GM21825 (cell line): Measurements from ENCODE around the gene DNAH6.
"Not testable (repeated sequence)": the region's sequence is repeated elsewhere in the genome, so short reads cannot be mapped to it uniquely, and the experiment has no call there.

Experiments
- ATAC-seq: cut with Tn5 transposase; IDR thresholded peaks from one replicate; pipeline ENCODE4 v1.9.1; 2021; ENCODE audit warnings: mild to moderate bottlenecking, moderate library complexity; ENCODE audit not compliant: unreplicated experiment

Gene DNAH6

GRCh38 chr2:84732897-84733778, 216.8 kb downstream of the DNAH6 start:
- no peak for ATAC-seq

- ATAC-seq = no peak
Observed at GRCh38 chr2:84735389-84735788, 219.1 kb downstream of the DNAH6 start.

GRCh38 chr2:84741182-84741822, 225.0 kb downstream of the DNAH6 start:
- peak; percentile 96 for ATAC-seq

- ATAC-seq = no peak
Observed at GRCh38 chr2:84748341-84748740, 232.0 kb downstream of the DNAH6 start.

- no peak for ATAC-seq
Observed at GRCh38 chr2:84749442-84749841, 233.1 kb downstream of the DNAH6 start.

GRCh38 chr2:84755096-84755495, 238.8 kb downstream of the DNAH6 start:
- no peak for ATAC-seq

- no peak for ATAC-seq
Observed at GRCh38 chr2:84757648-84758047, 241.3 kb downstream of the DNAH6 start.

GRCh38 chr2:84766791-84767190, 250.5 kb downstream of the DNAH6 start:
- no peak for ATAC-seq

- no peak for ATAC-seq
Observed at GRCh38 chr2:84768840-84769239, 252.5 kb downstream of the DNAH6 start.

GRCh38 chr2:84770280-84770679, 254.0 kb downstream of the DNAH6 start:
- ATAC-seq = no peak

GRCh38 chr2:84771251-84771650, 255.0 kb downstream of the DNAH6 start:
- no peak for ATAC-seq

GRCh38 chr2:84773562-84773961, 257.3 kb downstream of the DNAH6 start:
- ATAC-seq = not testable (repeated sequence)

GRCh38 chr2:84776011-84776410, 259.7 kb downstream of the DNAH6 start:
- no peak for ATAC-seq

GRCh38 chr2:84778911-84779690, 262.8 kb downstream of the DNAH6 start:
- ATAC-seq = no peak

GRCh38 chr2:84779781-84780180, 263.5 kb downstream of the DNAH6 start:
- no peak for ATAC-seq

GRCh38 chr2:84781942-84782716, 265.8 kb downstream of the DNAH6 start:
- peak; percentile 57 for ATAC-seq

- no peak for ATAC-seq
Observed at GRCh38 chr2:84782717-84783442, 266.6 kb downstream of the DNAH6 start.

GRCh38 chr2:84785950-84786349, 269.7 kb downstream of the DNAH6 start:
- no peak for ATAC-seq

GRCh38 chr2:84786601-84787000, 270.3 kb downstream of the DNAH6 start:
- no peak for ATAC-seq

- no peak for ATAC-seq
Observed at GRCh38 chr2:84788027-84788426, 271.7 kb downstream of the DNAH6 start.
